Neuronal stem cell (in vitro differentiated cells): ENCODE results near the gene OMP.
A peak's percentile ranks its signal among the peaks of the same experiment; 100 is the strongest.
"Not testable (repeated sequence)": the region's sequence is repeated elsewhere in the genome, so short reads cannot be mapped to it uniquely, and the experiment has no call there.

ENCODE experiments used
- DNase-seq: peaks from one replicate; pipeline ENCODE4 v3.0.0-alpha.2; 2013; ENCODE audit warnings: low spot score
- H2AFZ ChIP-seq: one replicate; pipeline ENCODE4 v1.6.1; 2013; ENCODE audit warnings: mild to moderate bottlenecking, low read length, inconsistent platforms
- H2AK5ac ChIP-seq: 2 replicates; pipeline ENCODE4 v1.6.1; 2013; ENCODE audit warnings: low read depth, mild to moderate bottlenecking, inconsistent platforms, low read length, moderate library complexity, mixed read lengths
- H2BK120ac ChIP-seq: 2 replicates; pipeline ENCODE4 v1.6.1; 2013; ENCODE audit warnings: low read depth, mild to moderate bottlenecking, inconsistent platforms, low read length, moderate library complexity, mixed read lengths
- H2BK12ac ChIP-seq: one replicate; pipeline ENCODE4 v1.6.1; 2013; ENCODE audit warnings: low read length, inconsistent platforms
- H2BK15ac ChIP-seq: 2 replicates; pipeline ENCODE4 v1.6.1; 2013; ENCODE audit warnings: mild to moderate bottlenecking, low read length, inconsistent platforms, mixed read lengths
- H2BK5ac ChIP-seq: one replicate; pipeline ENCODE4 v1.6.1; 2013; ENCODE audit warnings: inconsistent platforms, mild to moderate bottlenecking, low read length, moderate library complexity
- H3K14ac ChIP-seq: one replicate; pipeline ENCODE4 v1.6.1; 2013; ENCODE audit warnings: low read length, inconsistent platforms
- H3K18ac ChIP-seq: 2 replicates; pipeline ENCODE4 v1.6.1; 2013; ENCODE audit warnings: low read length, inconsistent platforms
- H3K23ac ChIP-seq: 2 replicates; pipeline ENCODE4 v1.6.1; 2013; ENCODE audit warnings: low read depth, mild to moderate bottlenecking, mixed read lengths, low read length, inconsistent platforms; ENCODE audit not compliant: poor library complexity
- H3K27ac ChIP-seq: replicated peaks from 3 replicates; pipeline ENCODE4 v1.5.1; 2013; ENCODE audit warnings: low read length, inconsistent platforms
- H3K27me3 ChIP-seq, 3 experiments: 2 replicates each; pipeline ENCODE4 v1.6.1; 2013; ENCODE audit warnings: low read length in 3 of 3, mild to moderate bottlenecking in 2 of 3, inconsistent platforms in 1 of 3, low read depth in 1 of 3, mixed read lengths in 1 of 3, moderate library complexity in 1 of 3; ENCODE audit not compliant: control insufficient read depth in 3 of 3, insufficient read depth in 3 of 3
- H3K36me3 ChIP-seq, 2 donors: replicated peaks in 1 of 2; 2 replicates each; pipeline ENCODE4 v1.6.1; 2013; ENCODE audit warnings: low read length in 2 of 2; ENCODE audit not compliant: control insufficient read depth in 2 of 2, insufficient read depth in 2 of 2
- H3K4ac ChIP-seq: 2 replicates; pipeline ENCODE4 v1.6.1; 2013; ENCODE audit warnings: inconsistent platforms, mild to moderate bottlenecking, low read length, moderate library complexity
- H3K4me1 ChIP-seq, 2 donors: 1 replicate in 1 of 2; 2 replicates in 1 of 2; pipeline ENCODE4 v1.6.1; 2013; ENCODE audit warnings: low read length in 2 of 2, low read depth in 1 of 2; ENCODE audit not compliant: control insufficient read depth in 2 of 2, insufficient read depth in 1 of 2
- H3K4me2 ChIP-seq: one replicate; pipeline ENCODE4 v1.6.1; 2013; ENCODE audit warnings: mild to moderate bottlenecking, low read length, inconsistent platforms; ENCODE audit not compliant: insufficient read depth, poor library complexity, severe bottlenecking
- H3K4me3 ChIP-seq, 2 donors: 2 replicates each; pipeline ENCODE4 v1.5.1; 2013; ENCODE audit warnings: low read length in 2 of 2, mild to moderate bottlenecking in 2 of 2, inconsistent platforms in 1 of 2, moderate library complexity in 1 of 2
- H3K79me1 ChIP-seq: one replicate; pipeline ENCODE4 v1.6.1; 2013; ENCODE audit warnings: low read depth, mild to moderate bottlenecking, inconsistent platforms, low read length, moderate library complexity
- H3K9ac ChIP-seq: one replicate; pipeline ENCODE4 v1.6.1; 2013; ENCODE audit warnings: mild to moderate bottlenecking, low read depth, low read length, inconsistent platforms; ENCODE audit not compliant: poor library complexity
- H3K9me3 ChIP-seq, 2 donors: replicated peaks in 1 of 2; 2 replicates each; pipeline versions ENCODE3 to v1.6.1; 2013; ENCODE audit warnings: low read length in 2 of 2, mild to moderate bottlenecking in 2 of 2, inconsistent platforms in 1 of 2, low read depth in 1 of 2, mixed read lengths in 1 of 2, moderate library complexity in 1 of 2; ENCODE audit not compliant: control insufficient read depth in 2 of 2, insufficient read depth in 1 of 2
- H4K8ac ChIP-seq: one replicate; pipeline ENCODE4 v1.6.1; 2013; ENCODE audit warnings: low read depth, mild to moderate bottlenecking, inconsistent platforms, low read length, moderate library complexity
- H4K91ac ChIP-seq: one replicate; pipeline ENCODE4 v1.6.1; 2013; ENCODE audit warnings: low read length, low read depth, mild to moderate bottlenecking, inconsistent platforms; ENCODE audit not compliant: poor library complexity
- WGBS, 2 donors: extraction: QIAGEN DNeasy Blood & Tissue Kit; methylation state at CpG; one replicate each; pipeline ENCODE4 v1.1.7; 2013; ENCODE audit warnings: missing lambda C conversion rate in 2 of 2, mixed read lengths in 1 of 2; ENCODE audit not compliant: insufficient read length in 2 of 2, insufficient replicate concordance in 1 of 2; ENCODE audit errors: extremely low coverage in 2 of 2; 5-methylcytosine and 5-hydroxymethylcytosine counted together

OMP gene

DNA sequence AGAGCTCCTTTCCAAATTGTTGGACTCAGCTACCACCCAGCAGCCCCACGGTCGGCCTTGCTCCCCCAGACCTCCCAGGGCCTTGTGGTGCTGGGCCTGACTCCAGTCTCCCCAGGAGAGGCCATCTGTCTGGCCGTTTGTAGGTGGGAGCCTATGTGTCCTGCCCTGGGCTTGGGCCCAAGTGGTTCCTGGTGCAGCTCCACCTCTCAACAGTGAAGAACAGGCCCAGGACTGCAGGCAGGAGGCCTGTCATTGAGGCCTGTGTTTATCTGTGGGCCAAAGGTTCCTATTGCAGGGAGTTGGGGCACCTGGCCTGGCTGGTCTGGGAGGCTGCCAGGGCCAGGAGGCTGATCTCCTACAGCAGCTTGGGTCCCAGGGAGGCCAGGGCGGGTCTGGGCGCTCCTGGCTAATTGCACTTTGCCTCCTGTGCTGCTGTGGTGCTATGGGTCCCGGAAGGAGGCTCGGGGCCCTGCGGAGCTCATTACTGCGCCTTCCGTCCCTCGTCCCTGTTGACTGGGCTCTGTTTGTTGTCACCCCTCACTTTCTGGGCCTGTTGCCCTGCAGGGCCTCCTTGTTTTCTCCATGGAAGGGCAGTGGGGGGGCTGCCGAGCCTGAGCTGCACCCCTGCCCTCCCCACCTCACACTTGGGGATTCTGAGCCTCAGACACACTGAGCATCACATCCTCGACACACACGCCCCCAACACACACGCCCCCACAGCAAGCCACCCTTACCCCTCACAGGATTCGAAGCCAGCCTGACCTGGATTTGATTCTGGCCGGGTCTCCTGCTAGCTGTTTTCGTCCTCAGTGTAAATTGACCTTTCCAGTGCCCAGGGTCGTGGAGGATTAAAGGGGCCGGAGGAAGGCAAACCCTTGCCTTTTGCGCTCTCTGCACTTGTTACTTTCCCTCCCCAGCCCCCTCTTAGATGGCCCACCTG, 6.8 kb upstream of the OMP start:
- peaks cover 0 to 7% of the 10 kb centered on the region in 2 donors for H3K4me1 ChIP-seq
- no peak overlapping the region for H3K4ac ChIP-seq
- H3K27me3 ChIP-seq: no peaks in the 10 kb centered on the region
- peak overlapping the region; percentile 90 for H2AK5ac ChIP-seq
- DNase-seq: no peak
- peak overlapping the region; percentile 46 for H2BK12ac ChIP-seq
- H3K9me3 ChIP-seq: peaks cover 0 to 2% of the 10 kb centered on the region in 2 donors
- H2BK15ac ChIP-seq: peak overlapping the region; percentile 89
- WGBS, 2 donors: no CpG with 5 or more reads among the region's 21 CpGs
- no peak overlapping the region for H3K14ac ChIP-seq
- H3K4me2 ChIP-seq: no peak overlapping the region
- no peak overlapping the region for H3K27ac ChIP-seq
- H3K9ac ChIP-seq: peak overlapping the region; percentile 3
- no peak overlapping the region for H4K91ac ChIP-seq
- no peaks in the 10 kb centered on the region for H3K79me1 ChIP-seq
- H2AFZ ChIP-seq: no peak overlapping the region
- H2BK120ac ChIP-seq: no peak overlapping the region
- no peak overlapping the region for H3K4me3 ChIP-seq
- H3K23ac ChIP-seq: peak overlapping the region; percentile 65
- peaks cover 2 to 46% of the 10 kb centered on the region in 2 donors for H3K36me3 ChIP-seq
- peak overlapping the region; percentile 76 for H3K18ac ChIP-seq
- no peak overlapping the region for H4K8ac ChIP-seq
- H2BK5ac ChIP-seq: peak overlapping the region; percentile 53

GRCh38 chr11:77096591-77097019, 6.0 kb upstream of the OMP start:
- Histone ChIP-seq H2BK12ac (peak overlapping the region; percentile 4), H4K8ac (peak overlapping the region; percentile 43), H2BK5ac (peak overlapping the region; percentile 53), H4K91ac (no peak overlapping the region), H3K36me3 (peaks cover 2 to 50% of the 10 kb centered on the region in 2 donors), H3K27me3 (no peaks in the 10 kb centered on the region), H3K18ac (no peak overlapping the region), H2BK120ac (no peak overlapping the region), H3K9me3 (peaks cover 0 to 2% of the 10 kb centered on the region in 2 donors), H3K4me1 (peaks cover 0 to 5% of the 10 kb centered on the region in 2 donors), H3K9ac (no peak overlapping the region), H3K4me3 (no peak overlapping the region), H3K14ac (no peak overlapping the region), H3K27ac (no peak overlapping the region), H3K23ac (no peak overlapping the region), H2AK5ac (peak overlapping the region; percentile 19), H2BK15ac (no peak overlapping the region), H3K4ac (no peak overlapping the region), H3K79me1 (no peaks in the 10 kb centered on the region), H2AFZ (no peak overlapping the region), H3K4me2 (no peak overlapping the region)
- DNase-seq: no peak
- WGBS, 2 donors: no CpG with 5 or more reads among the region's 8 CpGs

- H3K4me1 ChIP-seq, H3K18ac ChIP-seq, H4K8ac ChIP-seq, H3K9ac ChIP-seq, H2AFZ ChIP-seq, H3K4me2 ChIP-seq, DNase-seq, H3K4ac ChIP-seq, H4K91ac ChIP-seq, H3K14ac ChIP-seq, H2BK5ac ChIP-seq, H3K23ac ChIP-seq, H3K27me3 ChIP-seq, H3K27ac ChIP-seq, H3K9me3 ChIP-seq, H2BK12ac ChIP-seq, H2AK5ac ChIP-seq, H2BK15ac ChIP-seq, H3K4me3 ChIP-seq, H2BK120ac ChIP-seq, H3K79me1 ChIP-seq: not testable (repeated sequence)
- no CpG with 5 or more reads among the region's 4 CpGs for WGBS, 2 donors
- H3K36me3 ChIP-seq: peaks cover 2 to 54% of the 10 kb centered on the region in 2 donors
These were observed 5.5 kb upstream of the OMP start for GRCh38 chr11:77097180-77097579.
